HepG2 (cell line): Measurements from ENCODE around the gene WNT6. TPM values are rescaled to one million over a fixed set of nuclear protein-coding genes. Genes with fewer than 3 reads are reported as not detected.

Source experiments
- ATAC-seq: fragments of 200-7000 bp; cut with Tn5 transposase; 3 replicates; pipeline ENCODE4 v1.9.1; 2020; ENCODE audit warnings: mild to moderate bottlenecking, moderate library complexity
- BruUV-seq: library from RNA; stranded (reverse); fragments of 400-500 nt; replicated peaks from 2 replicates; lab custom pipeline; 2021; lab: Mats Ljungman, UMichigan
- CTCF ChIA-PET: fragments of 300-600 bp; formaldehyde crosslinking; extraction: SDS; loops from one replicate; lab custom pipeline; 2021; ENCODE audit warnings: low total read pairs, inconsistent platforms, low intra/inter-chr PET ratio; lab: Yijun Ruan, JAX
- POLR2A ChIA-PET: fragments of 350-600 bp; sonication (Branson Sonifier 250); formaldehyde crosslinking; loops from one replicate; lab custom pipeline; 2020; ENCODE audit warnings: antibody characterized with exemption, inconsistent platforms; lab: Yijun Ruan, JAX
- DNase-seq: peaks from one replicate; pipeline ENCODE4 v3.0.0-alpha.2; 2015; ENCODE audit warnings: low spot score
- FAIRE-seq: peaks from 3 replicates; lab custom pipeline; 2011; peaks lifted over from hg19 to GRCh38; lab: Jason Lieb, UNC
- H2AFZ ChIP-seq: one replicate; pipeline ENCODE4 v1.6.1; 2011; ENCODE audit warnings: low read length, inconsistent platforms
- H3K27ac ChIP-seq: fragments of 300-600 bp; 3 replicates; pipeline ENCODE4 v1.8.0; 2011; ENCODE audit warnings: mixed run types, mild to moderate bottlenecking, mixed read lengths, low read length, inconsistent platforms; ENCODE audit not compliant: insufficient read depth; ENCODE audit errors: extremely low read length
- H3K27me3 ChIP-seq, 2 experiments: fragments of 200-600 bp in 1 of 2; 2 replicates in 1 of 2; 3 replicates in 1 of 2; pipeline versions ENCODE4 v1.6.0 to v1.8.0; 2011; ENCODE audit warnings: low read length in 2 of 2, mild to moderate bottlenecking in 2 of 2, moderate library complexity in 2 of 2, inconsistent platforms in 1 of 2; ENCODE audit not compliant: insufficient read depth in 2 of 2, control insufficient read depth in 1 of 2
- H3K36me3 ChIP-seq, 2 experiments: fragments of 200-600 bp in 1 of 2; replicated peaks in 1 of 2; 2 replicates in 1 of 2; 3 replicates in 1 of 2; pipeline versions ENCODE4 v1.5.1 to v1.8.0; 2011; ENCODE audit warnings: low read length in 2 of 2, inconsistent platforms in 1 of 2; ENCODE audit not compliant: insufficient read depth in 2 of 2, control insufficient read depth in 1 of 2
- H3K4me1 ChIP-seq: 2 replicates; pipeline ENCODE4 v1.5.1; 2012; ENCODE audit warnings: low read length, inconsistent platforms; ENCODE audit not compliant: insufficient read depth
- H3K4me2 ChIP-seq: 2 replicates; pipeline ENCODE4 v1.6.0; 2011; ENCODE audit warnings: low read depth, low read length, inconsistent platforms
- H3K4me3 ChIP-seq, 3 experiments: fragments of 200-600 bp in 1 of 3; sonication (generic), shearing (Covaris generic) in 1 of 3; replicated peaks in 1 of 3; 2 replicates each; pipeline ENCODE4 v1.5.1; 2011 to 2016; ENCODE audit warnings: low read length in 3 of 3, inconsistent platforms in 2 of 3, low read depth in 2 of 3, mild to moderate bottlenecking in 2 of 3, control low read depth in 1 of 3, mixed read lengths in 1 of 3; ENCODE audit not compliant: insufficient read depth in 1 of 3
- H3K79me2 ChIP-seq: one replicate; pipeline ENCODE4 v1.6.1; 2011; ENCODE audit warnings: low read length, inconsistent platforms; ENCODE audit not compliant: insufficient read depth
- H3K9ac ChIP-seq: 2 replicates; pipeline ENCODE4 v1.6.0; 2011; ENCODE audit warnings: mild to moderate bottlenecking, low read depth, low read length, inconsistent platforms; ENCODE audit not compliant: insufficient read depth
- H3K9me3 ChIP-seq: 2 replicates; pipeline ENCODE4 v1.5.1; 2012; ENCODE audit warnings: mild to moderate bottlenecking, low read length
- H4K20me1 ChIP-seq: 2 replicates; pipeline ENCODE4 v1.6.0; 2011; ENCODE audit warnings: inconsistent platforms, mild to moderate bottlenecking, low read length, moderate library complexity; ENCODE audit not compliant: insufficient read depth
- DRAP1 ChIP-seq: IDR thresholded peaks from 2 replicates; pipeline ENCODE4 v1.6.1; 2016; ENCODE audit warnings: missing genetic modification reagents, missing compliant biosample characterization
- GATAD2A ChIP-seq: IDR thresholded peaks from 2 replicates; pipeline ENCODE4 v1.6.1; 2016
- SKI ChIP-seq: fragments of 450-650 bp; IDR thresholded peaks from one replicate; pipeline ENCODE4 v1.6.1; 2018; ENCODE audit warnings: mild to moderate bottlenecking; ENCODE audit not compliant: partially characterized antibody
- SRSF4 ChIP-seq: fragments of 200-400 bp; formaldehyde crosslinking; IDR thresholded peaks from one replicate; pipeline ENCODE4 v1.6.1; 2018; ENCODE audit warnings: mild to moderate bottlenecking, low read depth, low read length, moderate library complexity; ENCODE audit not compliant: poor library complexity, severe bottlenecking
- TBX2 ChIP-seq: sonication (generic); formaldehyde crosslinking; IDR thresholded peaks from 2 replicates; pipeline ENCODE4 v1.5.0; 2020; ENCODE audit warnings: missing genetic modification reagents, mild to moderate bottlenecking, borderline replicate concordance
- ZBTB40 ChIP-seq, 2 experiments: fragments of 450-650 bp in 1 of 2; sonication (generic) in 1 of 2; formaldehyde crosslinking in 1 of 2; IDR thresholded peaks; 2 replicates each; pipeline versions ENCODE4 v1.6.1 to v1.8.0; 2016 to 2022; ENCODE audit warnings: antibody characterized with exemption in 1 of 2, mild to moderate bottlenecking in 1 of 2, missing genetic modification reagents in 1 of 2
- ZNF337 ChIP-seq: sonication (generic); formaldehyde crosslinking; IDR thresholded peaks from 2 replicates; pipeline ENCODE4 v1.5.1; 2020; ENCODE audit warnings: missing genetic modification reagents, low read depth, mild to moderate bottlenecking, borderline replicate concordance
- WGBS: methylation state at CpG from one replicate; pipeline ENCODE4 v1.1.6; 2017; ENCODE audit warnings: low lambda C conversion rate; 5-methylcytosine and 5-hydroxymethylcytosine counted together
- in situ Hi-C: cut with HindIII; loops from 2 replicates; pipeline ENCODE4 v1.10.0; 2017; ENCODE audit warnings: low pct_unique_long_range_greater_than_20kb; ENCODE audit not compliant: extremely low pct_ligation_motif_present
- intact Hi-C: fragments of 100-400 bp; cut with micrococcal nuclease; formaldehyde crosslinking; loops from one replicate; pipeline ENCODE4 v1.10.0; 2022; ENCODE audit not compliant: unreplicated experiment
- polyA plus RNA-seq, 8 experiments: library from polyadenylated mRNA; depleted of rRNA in 3 of 8; stranded (reverse) in 7 of 8; unstranded in 1 of 8; fragments of >200 nt; fragmentation: Illumina TruSeq in 4 of 8; extraction: Trizol in 4 of 8; gene quantifications; 2 replicates each; pipeline versions ENCODE4 v1.2.1 to v1.2.3, GENCODE V29; 2011 to 2016; ENCODE audit warnings: low read depth in 4 of 8, missing spikeins in 1 of 8, mixed read lengths in 1 of 8; ENCODE audit not compliant: insufficient read depth in 1 of 8
- total RNA-seq, 5 experiments: library from RNA; depleted of rRNA; stranded (reverse); fragments of >200 nt; fragmentation: Illumina TruSeq; extraction: Trizol; gene quantifications; 2 replicates each; pipeline ENCODE4 v1.2.3, GENCODE V29; 2016; ENCODE audit warnings: low read depth in 1 of 5

WNT6 gene
- total and polyA plus RNA-seq, 2 of the 13 experiments (the other 11 are each of a cell fraction or from before 2014, with no cell fraction given) = 0.20 TPM; not detected in 1

GRCh38 chr2:218877891-218878290 lies 18.3 kb downstream of the WNT6 start:
- intact Hi-C loops = no loop called here
- H3K27me3 ChIP-seq = peaks cover 26 to 93% of the 10 kb centered on the region in 2 experiments; a peak in 4 of 5 replicates
- WGBS = 0% methylated on average over 2 of the region's 5 CpGs

More at GRCh38 chr2:218877891-218878290, 18.3 kb downstream of the WNT6 start:
- POLR2A ChIA-PET = no interaction called here
- Histone ChIP-seq H3K79me2 (no peaks in the 10 kb centered on the region), H3K4me3 (no peak overlapping the region), H2AFZ (no peak overlapping the region), H3K9ac (no peak overlapping the region), H3K4me1 (0 out of 2 replicates have a peak, but pooled peaks cover 9% of the 10 kb centered on the region), H3K36me3 (no peaks in the 10 kb centered on the region), H3K4me2 (no peak overlapping the region), H3K27ac (no peak overlapping the region), H4K20me1 (peaks cover 8% of the 10 kb centered on the region; the same call in 1 of the 2 replicates), H3K9me3 (no peaks in the 10 kb centered on the region)
- DNase-seq (no peak), ATAC-seq (no peak), FAIRE-seq (no peak)
- in situ Hi-C loops = no loop called here
- CTCF ChIA-PET = no interaction called here
- no TSS peak for BruUV-seq
- TF ChIP-seq ZNF337 = no peak
- no peak for TF ChIP-seq DRAP1 (CRISPR knock-in tag)
- no peak for TF ChIP-seq GATAD2A
- no peak for TF ChIP-seq SKI
- TF ChIP-seq TBX2 (CRISPR knock-in tag) = no peak
- TF ChIP-seq ZBTB40 (IDR thresholded peaks at IDR 0.05) = no peak
- no peak for TF ChIP-seq ZBTB40 (CRISPR knock-in tag; IDR thresholded peaks at IDR 0.05)
- TF ChIP-seq SRSF4 = no peak
